Right lobe of liver (tissue), 6 donors: ENCODE data around the gene FAM83C. TPM values are rescaled to one million over a fixed set of nuclear protein-coding genes. Genes with fewer than 3 reads are reported as not detected.

Source experiments
- ATAC-seq, 4 donors: fragments of 200-7000 bp; cut with Tn5 transposase; one replicate each; pipeline ENCODE4 v1.9.1; 2020; ENCODE audit warnings: mild to moderate bottlenecking in 4 of 4, moderate library complexity in 4 of 4
- DNase-seq, 3 donors: peaks; one replicate each; pipeline ENCODE4 v3.0.0-alpha.2; 2020
- H3K27ac ChIP-seq, 3 donors: fragments of 200-600 bp; one replicate each; pipeline ENCODE4 v1.8.0; 2022
- H3K27me3 ChIP-seq, 2 donors: fragments of 200-600 bp; one replicate each; pipeline ENCODE4 v1.8.0; 2022
- H3K36me3 ChIP-seq, 4 donors: fragments of 200-600 bp; sonication (generic) in 1 of 4; one replicate each; pipeline versions ENCODE4 v1.5.1 to v1.8.0; 2017 to 2022; ENCODE audit warnings: control low read depth in 1 of 4
- H3K4me1 ChIP-seq, 4 donors: fragments of 200-600 bp; sonication (generic) in 1 of 4; one replicate each; pipeline versions ENCODE4 v1.5.1 to v1.8.0; 2017 to 2022; ENCODE audit warnings: control low read depth in 1 of 4
- H3K4me3 ChIP-seq, 3 donors: fragments of 200-600 bp; one replicate each; pipeline ENCODE4 v1.8.0; 2022
- H3K9me3 ChIP-seq, 4 donors: fragments of 200-600 bp; sonication (generic) in 1 of 4; one replicate each; pipeline versions ENCODE4 v1.5.1 to v1.8.0; 2017 to 2022; ENCODE audit warnings: control low read depth in 1 of 4
- CTCF ChIP-seq, 4 donors: fragments of 200-600 bp in 3 of 4; fragments of 450-650 bp in 1 of 4; IDR thresholded peaks; one replicate each; pipeline versions ENCODE4 v1.5.1 to v1.8.0; 2016 to 2022; ENCODE audit warnings: antibody characterized with exemption in 4 of 4, mild to moderate bottlenecking in 2 of 4
- POLR2A ChIP-seq: fragments of 450-650 bp; IDR thresholded peaks from one replicate; pipeline ENCODE4 v1.6.1; 2017; ENCODE audit warnings: antibody characterized with exemption, mild to moderate bottlenecking
- whole genome bisulfite sequencing: methylation state at CpG from one replicate; pipeline ENCODE4 v1.1.6; 2018; ENCODE audit warnings: low coverage, low lambda C conversion rate; ENCODE audit not compliant: insufficient coverage; ENCODE audit errors: missing lambda C conversion rate; 5-methylcytosine and 5-hydroxymethylcytosine counted together
- intact Hi-C, 2 donors: fragments of 100-400 bp; cut with DNase I; formaldehyde crosslinking; loops; one replicate each; pipeline versions ENCODE4 v1.11.2 to v1.14.1; 2022
- total RNA-seq, 6 experiments: library from RNA; depleted of rRNA in 2 of 6; stranded (reverse); fragments of >200 nt in 2 of 6; fragmentation: NEBNext Ultra II Directional in 3 of 6; extraction: Animal tissue kit (Norgen Biotek cat#: 25700) in 3 of 6; gene quantifications; one replicate each; pipeline versions ENCODE4 v1.1.0 to v1.2.4, GENCODE V29; 2016 to 2023
- donor health status: DM: no; HTN: yes; CAD: no.
- donor health status: DM: no; HTN: no; CAD: no.
- donor health status: DM: no; HTN: no; CAD: no.
- donor health status: DM: no; HTN: yes; CAD: no.
- donor health status: DM: no; HTN: yes; CAD: no.

Gene FAM83C
- total RNA-seq, 6 experiments from 2014 or later: not detected

DNA sequence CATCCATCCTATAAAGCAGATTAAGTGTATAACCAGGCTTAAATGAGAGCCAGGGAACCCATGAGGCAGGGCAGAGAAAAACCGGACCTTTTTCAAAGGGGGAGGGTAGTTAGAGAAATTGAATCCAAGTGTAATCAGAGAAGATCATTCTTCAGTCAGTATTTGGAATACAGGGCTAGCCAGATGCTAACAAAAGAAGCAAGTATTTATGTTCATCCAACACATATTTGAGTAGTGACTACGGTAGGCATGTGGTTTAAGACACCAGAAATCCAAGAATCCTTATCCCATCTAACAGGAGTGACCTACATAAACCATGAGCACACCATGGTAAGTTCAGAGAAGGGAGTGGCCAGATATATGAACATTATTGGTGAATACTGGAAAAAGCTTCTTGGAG, 46.8 kb upstream of the FAM83C start:
- no peak for TF ChIP-seq CTCF (IDR thresholded peaks at IDR 0.05)
- TF ChIP-seq POLR2A: no peak
- Histone ChIP-seq H3K9me3 (no peaks in the 10 kb centered on the region), H3K4me1 (peaks cover 0 to 20% (median 6%) of the 10 kb centered on the region in 4 donors), H3K36me3 (no peaks in the 10 kb centered on the region), H3K27me3 (no peaks in the 10 kb centered on the region), H3K4me3 (no peak overlapping the region), H3K27ac (no peak overlapping the region)
- no peak for ATAC-seq
- intact Hi-C loops: no loop called here
- 89% methylated on average over 2 of the region's 2 CpGs for WGBS
- no peak for DNase-seq

DNA sequence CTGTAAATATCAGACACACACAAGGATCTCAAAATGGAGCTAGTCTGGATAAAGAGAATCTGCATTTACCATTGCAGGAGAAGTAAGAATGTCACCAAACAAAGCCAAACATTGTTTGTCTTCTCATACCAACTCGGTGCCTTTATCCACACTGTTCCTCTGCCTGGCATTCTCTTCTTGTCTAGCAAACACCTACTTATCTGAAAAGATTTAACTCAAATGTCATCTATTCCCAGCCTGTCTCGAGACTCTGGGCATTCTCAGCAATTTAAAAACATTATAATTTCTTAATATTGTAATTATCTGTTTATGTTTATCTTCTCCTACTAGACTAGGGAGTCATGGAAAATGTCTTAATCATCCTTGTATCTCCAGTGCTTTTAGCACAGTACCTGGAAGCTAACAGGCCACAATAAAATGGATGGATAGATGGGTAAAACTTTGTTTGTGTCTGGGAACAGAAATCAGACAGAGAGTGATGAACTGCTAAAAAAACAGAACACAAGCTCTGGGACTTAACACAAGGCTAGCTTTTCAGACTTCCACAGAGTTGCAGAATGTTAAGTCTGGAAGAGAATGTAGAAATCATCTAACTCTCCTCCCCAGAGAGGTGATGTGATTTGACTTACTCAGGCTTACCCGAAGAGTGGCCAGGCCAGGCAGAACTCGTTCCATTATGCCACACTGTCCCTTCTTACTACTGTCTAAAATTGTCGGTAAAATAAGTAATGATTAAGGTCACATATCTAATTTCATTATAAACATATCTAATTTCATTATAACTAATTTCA, 42.3 kb upstream of the FAM83C start:
- no peaks in the 10 kb centered on the region for H3K9me3 ChIP-seq
- H3K4me1 ChIP-seq: peaks cover 0 to 13% (median 5%) of the 10 kb centered on the region in 4 donors
- TF ChIP-seq CTCF (IDR thresholded peaks at IDR 0.05): no peak
- TF ChIP-seq POLR2A: no peak
- no peak overlapping the region for H3K4me3 ChIP-seq
- H3K27ac ChIP-seq: no peak overlapping the region
- 73% methylated on average over 5 of the region's 5 CpGs for WGBS
- intact Hi-C loops: no loop called here
- ATAC-seq: no peak
- H3K36me3 ChIP-seq: no peaks in the 10 kb centered on the region
- DNase-seq: no peak
- H3K27me3 ChIP-seq: no peaks in the 10 kb centered on the region

DNA sequence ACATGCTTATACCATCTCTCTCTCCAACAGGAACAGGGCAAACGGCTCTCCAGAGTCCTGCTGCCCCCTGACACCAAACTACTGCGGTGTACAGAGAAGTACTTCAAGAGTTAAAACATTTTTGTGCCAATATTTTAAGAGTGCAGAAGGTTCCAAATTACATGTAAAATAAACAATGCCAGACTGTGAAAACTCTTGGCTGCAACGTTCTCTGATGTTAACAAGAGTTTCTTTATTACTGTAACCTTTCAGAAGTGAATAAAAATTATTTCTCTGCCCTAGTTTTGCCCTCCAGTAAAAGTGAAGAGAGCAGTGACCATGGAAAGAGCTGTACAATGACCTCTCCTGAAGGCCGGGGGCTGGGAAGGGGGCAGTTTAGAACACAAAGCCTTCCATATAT, 41.4 kb upstream of the FAM83C start:
- Histone ChIP-seq H3K9me3 (no peaks in the 10 kb centered on the region), H3K36me3 (no peaks in the 10 kb centered on the region), H3K27me3 (no peaks in the 10 kb centered on the region), H3K27ac (no peak overlapping the region), H3K4me3 (no peak overlapping the region), H3K4me1 (peaks cover 0 to 14% (median 5%) of the 10 kb centered on the region in 4 donors)
- TF ChIP-seq POLR2A (no peak), CTCF (IDR thresholded peaks at IDR 0.05) (no peak)
- 17% methylated on average over 4 of the region's 4 CpGs for WGBS
- ATAC-seq: peak in 1 of 4 donors; percentile 13
- DNase-seq: no peak
- intact Hi-C loops: no loop called here

- no peak for TF ChIP-seq POLR2A
- TF ChIP-seq CTCF (IDR thresholded peaks at IDR 0.05): no peak
- 92% methylated on average over 5 of the region's 5 CpGs for WGBS
- H3K4me3 ChIP-seq: no peak overlapping the region
Measured at GRCh38 chr20:35332540-35333200, 40.4 kb upstream of the FAM83C start.

More at GRCh38 chr20:35332540-35333200, 40.4 kb upstream of the FAM83C start:
- intact Hi-C loops: no loop called here
- no peaks in the 10 kb centered on the region for H3K9me3 ChIP-seq
- H3K4me1 ChIP-seq: peaks cover 0 to 19% (median 9%) of the 10 kb centered on the region in 4 donors
- H3K27ac ChIP-seq: no peak overlapping the region
- ATAC-seq (no peak), DNase-seq (no peak)
- no peaks in the 10 kb centered on the region for H3K27me3 ChIP-seq
- no peaks in the 10 kb centered on the region for H3K36me3 ChIP-seq
